Neural cell (in vitro differentiated cells): Measurements from ENCODE around the gene COL18A1. TPM values are rescaled to one million over a fixed set of nuclear protein-coding genes. Genes with fewer than 3 reads are reported as not detected.
"Not testable (repeated sequence)": the region's sequence is repeated elsewhere in the genome, so short reads cannot be mapped to it uniquely, and the experiment has no call there.

Experiments used
- H2AFZ ChIP-seq: fragments of 200-600, 300-800 bp; sonication (generic), shearing (Covaris generic); 2 replicates; pipeline ENCODE4 v1.6.0; 2014; ENCODE audit warnings: low read depth, mild to moderate bottlenecking, antibody characterized with exemption, low read length, moderate library complexity
- H3F3A ChIP-seq: fragments of 200-600 bp; shearing (Covaris generic); 2 replicates; pipeline ENCODE4 v1.6.1; 2016; ENCODE audit warnings: mild to moderate bottlenecking, moderate library complexity, mixed read lengths, antibody characterized with exemption, low read length; ENCODE audit not compliant: insufficient read depth, poor library complexity, severe bottlenecking
- H3K27ac ChIP-seq: fragments of 200-600, 300-800 bp; sonication (generic), shearing (Covaris generic); 2 replicates; pipeline ENCODE4 v1.5.1; 2014; ENCODE audit warnings: mild to moderate bottlenecking, low read length, moderate library complexity
- H3K27me3 ChIP-seq: fragments of 300-800, 200-600 bp; sonication (generic), shearing (Covaris generic); 2 replicates; pipeline ENCODE4 v1.6.0; 2014; ENCODE audit warnings: mild to moderate bottlenecking, low read depth, low read length, moderate library complexity; ENCODE audit not compliant: insufficient read depth
- H3K36me3 ChIP-seq: fragments of 300-800, 200-600 bp; sonication (generic), shearing (Covaris generic); 2 replicates; pipeline ENCODE4 v1.5.1; 2014; ENCODE audit warnings: mild to moderate bottlenecking, antibody characterized with exemption, low read length, moderate library complexity; ENCODE audit not compliant: insufficient read depth
- H3K4me2 ChIP-seq: fragments of 300-800, 200-600 bp; sonication (generic), shearing (Covaris generic); 2 replicates; pipeline ENCODE4 v1.6.0; 2014; ENCODE audit warnings: mild to moderate bottlenecking, low read length
- H3K4me3 ChIP-seq: fragments of 300-800, 200-600 bp; sonication (generic), shearing (Covaris generic); 2 replicates; pipeline ENCODE4 v1.5.1; 2014; ENCODE audit warnings: mild to moderate bottlenecking, low read length, moderate library complexity
- H3K79me2 ChIP-seq: fragments of 200-600 bp; shearing (Covaris generic); replicated peaks from 2 replicates; pipeline ENCODE4 v1.6.0; 2014; ENCODE audit warnings: mild to moderate bottlenecking, low read length, moderate library complexity; ENCODE audit not compliant: insufficient read depth
- H3K9ac ChIP-seq: fragments of 300-800, 200-600 bp; sonication (generic), shearing (Covaris generic); 2 replicates; pipeline ENCODE4 v1.6.1; 2016; ENCODE audit warnings: mild to moderate bottlenecking, low read length, mixed read lengths
- H3K9me2 ChIP-seq: fragments of 200-600 bp; shearing (Covaris generic); 2 replicates; pipeline ENCODE4 v1.6.1; 2016; ENCODE audit warnings: mild to moderate bottlenecking, low read length, mixed read lengths; ENCODE audit not compliant: insufficient read depth
- H3K9me3 ChIP-seq: fragments of 200-600, 300-800 bp; sonication (generic), shearing (Covaris generic); 2 replicates; pipeline ENCODE4 v1.6.1; 2016; ENCODE audit warnings: mild to moderate bottlenecking, mixed run types, low read length, moderate library complexity, mixed read lengths
- H4K20me1 ChIP-seq: fragments of 200-600 bp; shearing (Covaris generic); 2 replicates; pipeline ENCODE4 v1.6.1; 2016; ENCODE audit warnings: mild to moderate bottlenecking, mixed run types; ENCODE audit not compliant: insufficient read depth
- CTCF ChIP-seq: fragments of 450-650 bp; IDR thresholded peaks from 2 replicates; pipeline ENCODE4 v1.5.1; 2014; ENCODE audit warnings: antibody characterized with exemption, mild to moderate bottlenecking, moderate library complexity; ENCODE audit not compliant: poor library complexity, severe bottlenecking
- EP300 ChIP-seq: fragments of 450-650 bp; conservative IDR thresholded peaks from 2 replicates; pipeline ENCODE4 v1.6.1; 2014; ENCODE audit warnings: antibody characterized with exemption, mild to moderate bottlenecking, moderate library complexity; ENCODE audit not compliant: poor library complexity, severe bottlenecking
- EZH2 ChIP-seq: fragments of 200-600, 300-800 bp; shearing (Covaris generic), sonication (generic); IDR thresholded peaks from 2 replicates; pipeline ENCODE4 v1.6.1; 2014; ENCODE audit warnings: antibody characterized with exemption, low read length, borderline replicate concordance, mild to moderate bottlenecking; ENCODE audit not compliant: insufficient read depth, poor library complexity, severe bottlenecking
- MXI1 ChIP-seq: fragments of 450-650 bp; conservative IDR thresholded peaks from 2 replicates; pipeline ENCODE4 v1.6.1; 2014; ENCODE audit warnings: antibody characterized with exemption, mild to moderate bottlenecking; ENCODE audit not compliant: poor library complexity, severe bottlenecking
- POLR2AphosphoS5 ChIP-seq: IDR thresholded peaks from 2 replicates; pipeline ENCODE4 v1.6.1; 2012
- RAD21 ChIP-seq: fragments of 450-650 bp; conservative IDR thresholded peaks from 2 replicates; pipeline ENCODE4 v1.6.1; 2014; ENCODE audit warnings: antibody characterized with exemption, mild to moderate bottlenecking, moderate library complexity
- REST ChIP-seq: IDR thresholded peaks from 2 replicates; pipeline ENCODE4 v1.6.1; 2012; ENCODE audit warnings: borderline replicate concordance
- SMC3 ChIP-seq: fragments of 450-650 bp; conservative IDR thresholded peaks from 2 replicates; pipeline ENCODE4 v1.6.1; 2014; ENCODE audit warnings: antibody characterized with exemption, mild to moderate bottlenecking, moderate library complexity; ENCODE audit not compliant: poor library complexity
- TAF1 ChIP-seq: IDR thresholded peaks from 2 replicates; pipeline ENCODE4 v1.6.1; 2012; ENCODE audit warnings: low read depth
- polyA plus RNA-seq: library from polyadenylated mRNA; depleted of rRNA; stranded (reverse); fragments of >200 nt; gene quantifications from 2 replicates; pipeline ENCODE4 v1.2.3, GENCODE V29; 2014

COL18A1 gene
- polyA plus RNA-seq, 1 donor from 2014 or later = 2.5 TPM

- H4K20me1 ChIP-seq = no peaks in the 10 kb centered on the region
- no peaks in the 10 kb centered on the region for H3K9me3 ChIP-seq
- H3K9me2 ChIP-seq = no peaks in the 10 kb centered on the region
- H3K27ac ChIP-seq = no peak overlapping the region
- H3K4me2 ChIP-seq = no peak overlapping the region
- no peak overlapping the region for H3K9ac ChIP-seq
- no peaks in the 10 kb centered on the region for H3K36me3 ChIP-seq
- TF ChIP-seq RAD21 (no peak), TAF1 (no peak), EP300 (no peak), REST (no peak), SMC3 (no peak), POLR2AphosphoS5 (no peak), MXI1 (no peak), EZH2 (no peak), CTCF (no peak)
- H3F3A ChIP-seq = no peaks in the 10 kb centered on the region
- no peak overlapping the region for H2AFZ ChIP-seq
- H3K27me3 ChIP-seq = no peaks in the 10 kb centered on the region
- no peaks in the 10 kb centered on the region for H3K79me2 ChIP-seq
- no peak overlapping the region for H3K4me3 ChIP-seq
Observed at GRCh38 chr21:45366931-45367401, 38.0 kb upstream of the COL18A1 start.

- Histone ChIP-seq H3K4me2 (no peak overlapping the region), H3K79me2 (no peaks in the 10 kb centered on the region), H3K9me3 (no peaks in the 10 kb centered on the region), H3K4me3 (no peak overlapping the region), H3K27me3 (no peaks in the 10 kb centered on the region), H3K9me2 (no peaks in the 10 kb centered on the region), H3F3A (no peaks in the 10 kb centered on the region), H3K27ac (no peak overlapping the region), H4K20me1 (no peaks in the 10 kb centered on the region), H3K9ac (no peak overlapping the region), H3K36me3 (no peaks in the 10 kb centered on the region), H2AFZ (no peak overlapping the region)
- TF ChIP-seq RAD21 = no peak
- TF ChIP-seq REST = no peak
- TF ChIP-seq CTCF = no peak
- no peak for TF ChIP-seq TAF1
- no peak for TF ChIP-seq EP300
- no peak for TF ChIP-seq POLR2AphosphoS5
- no peak for TF ChIP-seq SMC3
- no peak for TF ChIP-seq EZH2
- TF ChIP-seq MXI1 = no peak
Observed at GRCh38 chr21:45367402-45368351, 37.3 kb upstream of the COL18A1 start.

DNA sequence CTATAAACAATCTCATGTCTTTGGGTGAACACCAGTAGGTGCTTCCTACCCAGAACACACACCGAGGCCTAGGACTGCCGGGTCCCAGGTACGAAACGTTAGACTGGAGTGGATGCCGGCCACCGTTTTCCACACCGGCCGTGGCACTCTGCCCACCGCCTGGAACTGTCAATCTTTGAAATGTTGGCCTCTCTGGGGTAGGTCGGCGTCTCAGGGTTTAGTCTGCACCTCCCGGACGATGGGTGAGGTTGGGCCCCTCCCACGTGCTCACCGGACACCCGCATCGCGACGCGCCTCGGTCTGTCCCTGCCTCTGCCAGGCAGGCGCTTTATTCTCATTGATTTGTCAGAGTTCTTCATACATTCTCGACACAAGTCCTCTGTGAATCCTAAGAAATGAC, 35.9 kb upstream of the COL18A1 start:
- not testable (repeated sequence) for H3F3A ChIP-seq, H3K27ac ChIP-seq, H3K9me2 ChIP-seq, H3K79me2 ChIP-seq, H3K27me3 ChIP-seq, H4K20me1 ChIP-seq, H3K9ac ChIP-seq, H3K9me3 ChIP-seq, H3K36me3 ChIP-seq, H3K4me2 ChIP-seq, H3K4me3 ChIP-seq, H2AFZ ChIP-seq
